Peyer's patch (tissue), 4 donors: Measurements from ENCODE around the gene RPS10.
"Not testable (repeated sequence)": the region's sequence is repeated elsewhere in the genome, so short reads cannot be mapped to it uniquely, and the experiment has no call there.

ENCODE experiments used
- CTCF ChIP-seq, 6 experiments: fragments of 450-650 bp in 4 of 6; fragments of 200-600 bp in 2 of 6; sonication (generic) in 1 of 6; IDR thresholded peaks; one replicate each; pipeline ENCODE4 v1.5.1; 2017 to 2019; ENCODE audit warnings: antibody characterized with exemption in 6 of 6, mild to moderate bottlenecking in 3 of 6, moderate library complexity in 1 of 6
- POLR2A ChIP-seq, 2 donors: fragments of 450-650 bp; IDR thresholded peaks; one replicate each; pipeline ENCODE4 v1.5.1; 2017; ENCODE audit warnings: antibody characterized with exemption in 2 of 2, mild to moderate bottlenecking in 2 of 2, moderate library complexity in 2 of 2

- not testable (repeated sequence) for TF ChIP-seq CTCF, POLR2A (IDR thresholded peaks at IDR 0.05)
Measured at GRCh38 chr6:34371865-34372264, 54.0 kb downstream of the RPS10 start.
